T47D (cell line): ENCODE measurements around the gene ENPP7.

Experiments used
- DNase-seq, 2 experiments: peaks; one replicate each; pipeline versions ENCODE4 v3.0.0 to v3.0.0-alpha.2; 2011 to 2012; ENCODE audit warnings: low read depth in 1 of 2, low spot score in 1 of 2
- JUND ChIP-seq: IDR thresholded peaks from 2 replicates; pipeline ENCODE4 v1.6.1; 2012; ENCODE audit warnings: low read depth
- in situ Hi-C: cut with HindIII; loops from 2 replicates; pipeline ENCODE4 v1.10.0; 2016; ENCODE audit warnings: low sequenced_read_pairs, low pct_unique_long_range_greater_than_20kb

ENPP7 gene

GRCh38 chr17:79707931-79708891, 22.5 kb upstream of the ENPP7 start:
- peak; percentile 58 to 67 for DNase-seq
- in situ Hi-C loops, result no loop called here
- TF ChIP-seq JUND, result no peak

- TF ChIP-seq JUND, result no peak
- peak; percentile 62 to 86 for DNase-seq
- in situ Hi-C loops, result no loop called here
Measured at GRCh38 chr17:79711715-79712305, 18.9 kb upstream of the ENPP7 start.

GRCh38 chr17:79713391-79713790, 17.4 kb upstream of the ENPP7 start:
- DNase-seq, result no peak
- in situ Hi-C loops, result no loop called here
- no peak for TF ChIP-seq JUND

GRCh38 chr17:79714176-79715097, 16.3 kb upstream of the ENPP7 start:
- in situ Hi-C loops, result no loop called here
- TF ChIP-seq JUND, result no peak
- DNase-seq, result no peak

- no peak for TF ChIP-seq JUND
- DNase-seq, result no peak
- in situ Hi-C loops, result no loop called here
Measured at GRCh38 chr17:79715098-79715942, 15.4 kb upstream of the ENPP7 start.

- TF ChIP-seq JUND, result no peak
- in situ Hi-C loops, result no loop called here
- no peak for DNase-seq
Measured at GRCh38 chr17:79715943-79716797, 14.6 kb upstream of the ENPP7 start.

GRCh38 chr17:79720705-79721292, 9.9 kb upstream of the ENPP7 start:
- no peak for DNase-seq

GRCh38 chr17:79721993-79722671, 8.6 kb upstream of the ENPP7 start:
- in situ Hi-C loops, result no loop called here
- no peak for TF ChIP-seq JUND

More at GRCh38 chr17:79720705-79721292, 9.9 kb upstream of the ENPP7 start:
- TF ChIP-seq JUND, result no peak
- in situ Hi-C loops, result no loop called here

GRCh38 chr17:79722787-79723186, 8.0 kb upstream of the ENPP7 start:
- in situ Hi-C loops, result no loop called here
- TF ChIP-seq JUND, result no peak
- no peak for DNase-seq

More at GRCh38 chr17:79721993-79722671, 8.6 kb upstream of the ENPP7 start:
- DNase-seq, result peak in 1 of 2 experiments; percentile 63
